SU-DHL-6 (cell line): Measurements from ENCODE around the gene OR2F2.

Experiments
- H2AFZ ChIP-seq: fragments of 200-600 bp; sonication (generic); 2 replicates; pipeline ENCODE4 v1.6.1; 2014; ENCODE audit warnings: low read depth, mild to moderate bottlenecking, moderate library complexity, mixed read lengths, antibody characterized with exemption, low read length; ENCODE audit not compliant: severe bottlenecking
- H3F3A ChIP-seq: fragments of 200-600 bp; shearing (Covaris generic); 2 replicates; pipeline ENCODE4 v1.6.0; 2016; ENCODE audit warnings: antibody characterized with exemption, mild to moderate bottlenecking; ENCODE audit not compliant: insufficient read depth
- H3K27ac ChIP-seq: fragments of 200-600 bp; sonication (generic); 2 replicates; pipeline ENCODE4 v1.5.1; 2016; ENCODE audit warnings: low read depth, mild to moderate bottlenecking, low read length, moderate library complexity, mixed read lengths
- H3K27me3 ChIP-seq: fragments of 200-600 bp; sonication (generic), shearing (Covaris generic); 2 replicates; pipeline ENCODE4 v1.6.0; 2014; ENCODE audit warnings: mild to moderate bottlenecking, low read length
- H3K36me3 ChIP-seq: fragments of 200-600 bp; sonication (generic); 2 replicates; pipeline ENCODE4 v1.6.1; 2014; ENCODE audit warnings: mild to moderate bottlenecking, low read length, mixed read lengths
- H3K4me2 ChIP-seq: fragments of 300-600, 200-600 bp; shearing (Covaris generic), sonication (generic); 2 replicates; pipeline ENCODE4 v1.6.0; 2014; ENCODE audit warnings: low read length, low read depth, mild to moderate bottlenecking; ENCODE audit not compliant: poor library complexity, severe bottlenecking
- H3K4me3 ChIP-seq: fragments of 200-600 bp; sonication (generic); 2 replicates; pipeline ENCODE4 v1.5.1; 2014; ENCODE audit warnings: antibody characterized with exemption, low read length, mild to moderate bottlenecking, mixed read lengths; ENCODE audit not compliant: insufficient read depth, poor library complexity, severe bottlenecking
- H3K79me2 ChIP-seq: fragments of 200-600 bp; sonication (generic); 2 replicates; pipeline ENCODE4 v1.6.1; 2014; ENCODE audit warnings: mild to moderate bottlenecking, low read length, moderate library complexity; ENCODE audit not compliant: insufficient read depth
- H3K9ac ChIP-seq: fragments of 200-600 bp; sonication (generic); 2 replicates; pipeline ENCODE4 v1.7.0; 2014; ENCODE audit warnings: mild to moderate bottlenecking, low read length
- H3K9me2 ChIP-seq: fragments of 200-600 bp; sonication (generic); replicated peaks from 2 replicates; pipeline ENCODE4 v1.6.1; 2014; ENCODE audit warnings: low read length; ENCODE audit not compliant: insufficient read depth
- H3K9me3 ChIP-seq: fragments of 200-600 bp; sonication (generic); 2 replicates; pipeline ENCODE4 v1.6.1; 2014; ENCODE audit warnings: low read length, mixed read lengths; ENCODE audit not compliant: insufficient read depth
- H4K20me1 ChIP-seq: fragments of 200-600 bp; sonication (generic); 2 replicates; pipeline ENCODE4 v1.6.1; 2014; ENCODE audit warnings: low read depth, mild to moderate bottlenecking, antibody characterized with exemption, low read length, moderate library complexity, mixed read lengths
- EZH2phosphoT487 ChIP-seq: fragments of 200-600 bp; sonication (generic), shearing (Covaris generic); conservative IDR thresholded peaks from 2 replicates; pipeline ENCODE4 v1.6.1; 2018; ENCODE audit warnings: mild to moderate bottlenecking, antibody characterized with exemption, low read length, moderate library complexity, mixed read lengths
- TF ChIP-seq, protein P1 (sequence below): fragments of 200-600 bp; sonication (generic); IDR thresholded peaks from one replicate; pipeline ENCODE4 v1.5.1; 2017; ENCODE audit warnings: antibody characterized with exemption, mild to moderate bottlenecking, low read length, moderate library complexity; ENCODE audit not compliant: insufficient read depth, poor library complexity, severe bottlenecking

OR2F2 gene

GRCh38 chr7:143948733-143949132, 13.7 kb downstream of the OR2F2 start:
- no peak overlapping the region for H2AFZ ChIP-seq
- no peaks in the 10 kb centered on the region for H3K79me2 ChIP-seq
- H3K4me2 ChIP-seq: no peak overlapping the region
- H3F3A ChIP-seq: no peaks in the 10 kb centered on the region
- no peak overlapping the region for H3K27ac ChIP-seq
- H3K27me3 ChIP-seq: no peaks in the 10 kb centered on the region
- H3K4me3 ChIP-seq: no peak overlapping the region
- no peaks in the 10 kb centered on the region for H4K20me1 ChIP-seq
- H3K36me3 ChIP-seq: no peaks in the 10 kb centered on the region
- TF ChIP-seq, protein P1, sequence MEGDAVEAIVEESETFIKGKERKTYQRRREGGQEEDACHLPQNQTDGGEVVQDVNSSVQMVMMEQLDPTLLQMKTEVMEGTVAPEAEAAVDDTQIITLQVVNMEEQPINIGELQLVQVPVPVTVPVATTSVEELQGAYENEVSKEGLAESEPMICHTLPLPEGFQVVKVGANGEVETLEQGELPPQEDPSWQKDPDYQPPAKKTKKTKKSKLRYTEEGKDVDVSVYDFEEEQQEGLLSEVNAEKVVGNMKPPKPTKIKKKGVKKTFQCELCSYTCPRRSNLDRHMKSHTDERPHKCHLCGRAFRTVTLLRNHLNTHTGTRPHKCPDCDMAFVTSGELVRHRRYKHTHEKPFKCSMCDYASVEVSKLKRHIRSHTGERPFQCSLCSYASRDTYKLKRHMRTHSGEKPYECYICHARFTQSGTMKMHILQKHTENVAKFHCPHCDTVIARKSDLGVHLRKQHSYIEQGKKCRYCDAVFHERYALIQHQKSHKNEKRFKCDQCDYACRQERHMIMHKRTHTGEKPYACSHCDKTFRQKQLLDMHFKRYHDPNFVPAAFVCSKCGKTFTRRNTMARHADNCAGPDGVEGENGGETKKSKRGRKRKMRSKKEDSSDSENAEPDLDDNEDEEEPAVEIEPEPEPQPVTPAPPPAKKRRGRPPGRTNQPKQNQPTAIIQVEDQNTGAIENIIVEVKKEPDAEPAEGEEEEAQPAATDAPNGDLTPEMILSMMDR: no peak
- no peak for TF ChIP-seq EZH2phosphoT487
- H3K9ac ChIP-seq: no peak overlapping the region
- no peaks in the 10 kb centered on the region for H3K9me2 ChIP-seq
- H3K9me3 ChIP-seq: no peaks in the 10 kb centered on the region

DNA sequence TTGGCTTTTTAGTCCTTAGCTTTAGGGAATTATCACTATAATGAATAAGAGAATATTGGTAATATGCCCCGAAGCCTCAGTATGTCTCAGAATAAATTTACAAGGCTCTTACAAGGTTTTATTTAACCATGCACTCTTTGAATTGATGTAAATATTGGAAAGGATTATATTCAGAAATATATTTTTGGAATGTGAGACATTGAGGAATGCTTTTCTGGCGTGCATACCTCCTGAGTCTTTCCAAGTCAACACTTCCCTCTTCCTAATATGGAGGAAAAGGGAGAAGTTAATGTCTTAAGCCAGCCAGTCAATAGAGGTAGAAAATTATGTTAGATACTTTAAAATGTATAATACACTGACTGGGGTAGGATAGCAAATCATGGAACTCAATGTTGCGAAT, 18.4 kb downstream of the OR2F2 start:
- H2AFZ ChIP-seq: no peak overlapping the region

DNA sequence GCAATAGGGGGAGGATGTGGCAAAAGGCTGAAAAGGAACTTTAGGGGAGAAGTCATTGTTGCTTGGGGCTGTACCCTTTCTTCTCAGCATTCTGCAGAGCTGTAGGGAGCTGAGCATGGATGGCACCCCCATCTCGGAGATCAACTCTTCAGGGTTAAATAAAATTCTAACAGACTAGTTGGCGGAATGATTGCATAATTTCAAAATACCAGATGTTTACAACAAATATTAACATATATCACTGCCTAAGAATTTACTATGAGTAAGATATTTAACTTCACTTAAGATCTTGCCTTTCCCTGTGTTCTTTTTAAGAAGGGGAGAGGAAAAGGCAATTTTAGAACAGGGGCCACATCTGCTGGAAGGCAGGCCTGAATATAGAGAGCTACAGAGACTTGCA, 19.1 kb downstream of the OR2F2 start:
- Histone ChIP-seq H3F3A (no peaks in the 10 kb centered on the region), H3K9ac (no peak overlapping the region), H3K79me2 (no peaks in the 10 kb centered on the region), H4K20me1 (no peaks in the 10 kb centered on the region), H3K4me3 (no peak overlapping the region), H3K9me3 (no peaks in the 10 kb centered on the region), H3K27ac (no peak overlapping the region), H3K9me2 (no peaks in the 10 kb centered on the region), H3K36me3 (no peaks in the 10 kb centered on the region), H3K27me3 (no peaks in the 10 kb centered on the region), H2AFZ (no peak overlapping the region), H3K4me2 (no peak overlapping the region)
- TF ChIP-seq, protein P1: no peak
- no peak for TF ChIP-seq EZH2phosphoT487

More for the DNA sequence above, 18.4 kb downstream of the OR2F2 start:
- Histone ChIP-seq H3K36me3 (no peaks in the 10 kb centered on the region), H3K27me3 (no peaks in the 10 kb centered on the region), H3K9ac (no peak overlapping the region), H3K4me3 (no peak overlapping the region), H3K9me3 (no peaks in the 10 kb centered on the region), H3F3A (no peaks in the 10 kb centered on the region), H3K79me2 (no peaks in the 10 kb centered on the region), H3K4me2 (no peak overlapping the region), H3K9me2 (no peaks in the 10 kb centered on the region), H3K27ac (no peak overlapping the region), H4K20me1 (no peaks in the 10 kb centered on the region)
- TF ChIP-seq EZH2phosphoT487: no peak
- TF ChIP-seq, protein P1: no peak
